ENCODE results near the gene EHD4.

EHD4 gene

GRCh38 chr15:41849204-41849603 lies 123.2 kb downstream of the EHD4 start:
- H3K4me1 ChIP-seq (ENCODE audit: insufficient read depth, low read length, poor library complexity, severe bottlenecking) = no peaks in the 10 kb centered on the region
- H3K36me3 ChIP-seq (ENCODE audit: insufficient read depth, low read length) = no peaks in the 10 kb centered on the region; the same call in 1 of the 2 replicates
- TF ChIP-seq, protein P1, sequence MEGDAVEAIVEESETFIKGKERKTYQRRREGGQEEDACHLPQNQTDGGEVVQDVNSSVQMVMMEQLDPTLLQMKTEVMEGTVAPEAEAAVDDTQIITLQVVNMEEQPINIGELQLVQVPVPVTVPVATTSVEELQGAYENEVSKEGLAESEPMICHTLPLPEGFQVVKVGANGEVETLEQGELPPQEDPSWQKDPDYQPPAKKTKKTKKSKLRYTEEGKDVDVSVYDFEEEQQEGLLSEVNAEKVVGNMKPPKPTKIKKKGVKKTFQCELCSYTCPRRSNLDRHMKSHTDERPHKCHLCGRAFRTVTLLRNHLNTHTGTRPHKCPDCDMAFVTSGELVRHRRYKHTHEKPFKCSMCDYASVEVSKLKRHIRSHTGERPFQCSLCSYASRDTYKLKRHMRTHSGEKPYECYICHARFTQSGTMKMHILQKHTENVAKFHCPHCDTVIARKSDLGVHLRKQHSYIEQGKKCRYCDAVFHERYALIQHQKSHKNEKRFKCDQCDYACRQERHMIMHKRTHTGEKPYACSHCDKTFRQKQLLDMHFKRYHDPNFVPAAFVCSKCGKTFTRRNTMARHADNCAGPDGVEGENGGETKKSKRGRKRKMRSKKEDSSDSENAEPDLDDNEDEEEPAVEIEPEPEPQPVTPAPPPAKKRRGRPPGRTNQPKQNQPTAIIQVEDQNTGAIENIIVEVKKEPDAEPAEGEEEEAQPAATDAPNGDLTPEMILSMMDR (conservative IDR thresholded peaks at IDR 0.05; ENCODE audit: low read length) = no peak
- TF ChIP-seq EZH2phosphoT487 (IDR thresholded peaks at IDR 0.05; ENCODE audit: borderline replicate concordance) = no peak
- no peak overlapping the region for H3K9ac ChIP-seq (ENCODE audit: low read depth, low read length, poor library complexity, severe bottlenecking)
- H3K27me3 ChIP-seq (ENCODE audit: insufficient read depth, low read length, poor library complexity, severe bottlenecking) = no peaks in the 10 kb centered on the region
- H3K9me3 ChIP-seq (ENCODE audit: insufficient read depth, low read depth, low read length) = no peaks in the 10 kb centered on the region
- H2AFZ ChIP-seq (ENCODE audit: low read length) = no peak overlapping the region
- no peaks in the 10 kb centered on the region for H3K9me2 ChIP-seq (replicated peaks; ENCODE audit: low read depth, low read length)
- no peak overlapping the region for H3K4me2 ChIP-seq (ENCODE audit: low read depth, low read length, poor library complexity, severe bottlenecking)
- no peak overlapping the region for H3K4me3 ChIP-seq (ENCODE audit: low read length, poor library complexity, severe bottlenecking)
- no peaks in the 10 kb centered on the region for H3K79me2 ChIP-seq (ENCODE audit: insufficient read depth, low read length)
- no peaks in the 10 kb centered on the region for H3F3A ChIP-seq (ENCODE audit: low read depth)
- H4K20me1 ChIP-seq (ENCODE audit: insufficient read depth, low read length, poor library complexity, severe bottlenecking) = no peaks in the 10 kb centered on the region

DNA sequence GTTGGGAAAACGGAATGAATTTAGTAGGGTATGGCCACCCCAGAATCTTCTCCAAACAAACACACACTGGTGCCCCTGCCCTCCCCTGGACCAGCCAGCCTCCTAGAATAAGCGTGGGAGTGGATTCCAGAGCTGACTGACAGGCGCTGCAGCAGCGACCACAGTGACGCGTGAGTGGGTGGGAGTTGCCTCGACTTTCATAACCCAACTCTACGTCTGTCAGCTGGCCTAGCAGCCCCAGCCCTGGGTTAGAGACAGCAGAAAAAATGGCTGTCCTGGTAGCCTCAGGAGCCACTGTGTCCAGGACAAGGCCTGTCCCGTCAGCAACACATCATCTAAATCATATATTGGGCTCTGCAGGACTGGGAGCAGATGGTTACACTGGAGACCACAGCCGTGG lies 123.7 kb downstream of the EHD4 start:
- Histone ChIP-seq H3K9me3 (ENCODE audit: insufficient read depth, low read depth, low read length) (no peaks in the 10 kb centered on the region), H3K79me2 (ENCODE audit: insufficient read depth, low read length) (no peaks in the 10 kb centered on the region), H3K4me3 (ENCODE audit: low read length, poor library complexity, severe bottlenecking) (no peak overlapping the region), H3K27me3 (ENCODE audit: insufficient read depth, low read length, poor library complexity, severe bottlenecking) (no peaks in the 10 kb centered on the region), H2AFZ (ENCODE audit: low read length) (no peak overlapping the region), H3K36me3 (ENCODE audit: insufficient read depth, low read length) (no peaks in the 10 kb centered on the region; the same call in 1 of the 2 replicates), H3K9ac (ENCODE audit: low read depth, low read length, poor library complexity, severe bottlenecking) (no peak overlapping the region), H4K20me1 (ENCODE audit: insufficient read depth, low read length, poor library complexity, severe bottlenecking) (no peaks in the 10 kb centered on the region), H3F3A (ENCODE audit: low read depth) (no peaks in the 10 kb centered on the region), H3K9me2 (replicated peaks; ENCODE audit: low read depth, low read length) (no peaks in the 10 kb centered on the region), H3K4me1 (ENCODE audit: insufficient read depth, low read length, poor library complexity, severe bottlenecking) (no peaks in the 10 kb centered on the region), H3K4me2 (ENCODE audit: low read depth, low read length, poor library complexity, severe bottlenecking) (no peak overlapping the region)
- TF ChIP-seq, protein P1 (conservative IDR thresholded peaks at IDR 0.05; ENCODE audit: low read length) = no peak
- no peak for TF ChIP-seq EZH2phosphoT487 (IDR thresholded peaks at IDR 0.05; ENCODE audit: borderline replicate concordance)

- Histone ChIP-seq H3K9ac (ENCODE audit: low read depth, low read length, poor library complexity, severe bottlenecking) (no peak overlapping the region), H2AFZ (ENCODE audit: low read length) (no peak overlapping the region), H3K9me2 (replicated peaks; ENCODE audit: low read depth, low read length) (no peaks in the 10 kb centered on the region), H3K27me3 (ENCODE audit: insufficient read depth, low read length, poor library complexity, severe bottlenecking) (no peaks in the 10 kb centered on the region), H3K4me1 (ENCODE audit: insufficient read depth, low read length, poor library complexity, severe bottlenecking) (no peaks in the 10 kb centered on the region), H4K20me1 (ENCODE audit: insufficient read depth, low read length, poor library complexity, severe bottlenecking) (no peaks in the 10 kb centered on the region), H3F3A (ENCODE audit: low read depth) (no peaks in the 10 kb centered on the region), H3K4me3 (ENCODE audit: low read length, poor library complexity, severe bottlenecking) (no peak overlapping the region), H3K79me2 (ENCODE audit: insufficient read depth, low read length) (no peaks in the 10 kb centered on the region), H3K36me3 (ENCODE audit: insufficient read depth, low read length) (no peaks in the 10 kb centered on the region; the same call in 1 of the 2 replicates), H3K4me2 (ENCODE audit: low read depth, low read length, poor library complexity, severe bottlenecking) (no peak overlapping the region), H3K9me3 (ENCODE audit: insufficient read depth, low read depth, low read length) (no peaks in the 10 kb centered on the region)
- TF ChIP-seq, protein P1 (conservative IDR thresholded peaks at IDR 0.05; ENCODE audit: low read length) = no peak
- no peak for TF ChIP-seq EZH2phosphoT487 (IDR thresholded peaks at IDR 0.05; ENCODE audit: borderline replicate concordance)
These were observed 124.4 kb downstream of the EHD4 start for GRCh38 chr15:41847981-41848380.

Data from Loucy (cell line).